C4-2B (cell line): Measurements from ENCODE around the gene MUC5B.

Source experiments
- ZFX ChIP-seq: fragments of 450-650 bp; IDR thresholded peaks from 2 replicates; pipeline ENCODE4 v1.6.1; 2017
- TF ChIP-seq, protein P1 (sequence below): fragments of 450-650 bp; conservative IDR thresholded peaks from 2 replicates; pipeline ENCODE4 v1.5.1; 2017; ENCODE audit warnings: mild to moderate bottlenecking

DNA sequence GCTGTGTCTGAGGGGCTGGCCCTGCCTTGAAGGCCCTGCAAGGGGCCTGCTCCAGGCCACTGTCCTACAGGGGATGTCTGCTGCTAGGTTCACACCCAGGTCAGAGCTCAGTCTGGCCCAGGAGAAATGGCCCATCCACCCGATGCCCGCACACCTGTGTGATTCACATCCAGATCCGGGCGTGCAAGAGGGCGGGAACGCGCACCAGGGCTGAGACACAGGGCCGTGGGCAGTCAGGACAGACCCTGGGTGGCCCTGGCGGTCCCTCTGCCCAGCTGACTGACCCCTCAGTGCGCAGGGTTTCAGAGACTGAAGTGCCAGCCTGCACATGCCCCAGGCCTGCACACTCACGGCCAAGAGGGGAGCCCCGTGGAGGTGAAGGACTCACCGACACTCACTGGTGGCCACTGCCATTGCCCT lies 79.2 kb downstream of the MUC5B start:
- TF ChIP-seq, protein P1, sequence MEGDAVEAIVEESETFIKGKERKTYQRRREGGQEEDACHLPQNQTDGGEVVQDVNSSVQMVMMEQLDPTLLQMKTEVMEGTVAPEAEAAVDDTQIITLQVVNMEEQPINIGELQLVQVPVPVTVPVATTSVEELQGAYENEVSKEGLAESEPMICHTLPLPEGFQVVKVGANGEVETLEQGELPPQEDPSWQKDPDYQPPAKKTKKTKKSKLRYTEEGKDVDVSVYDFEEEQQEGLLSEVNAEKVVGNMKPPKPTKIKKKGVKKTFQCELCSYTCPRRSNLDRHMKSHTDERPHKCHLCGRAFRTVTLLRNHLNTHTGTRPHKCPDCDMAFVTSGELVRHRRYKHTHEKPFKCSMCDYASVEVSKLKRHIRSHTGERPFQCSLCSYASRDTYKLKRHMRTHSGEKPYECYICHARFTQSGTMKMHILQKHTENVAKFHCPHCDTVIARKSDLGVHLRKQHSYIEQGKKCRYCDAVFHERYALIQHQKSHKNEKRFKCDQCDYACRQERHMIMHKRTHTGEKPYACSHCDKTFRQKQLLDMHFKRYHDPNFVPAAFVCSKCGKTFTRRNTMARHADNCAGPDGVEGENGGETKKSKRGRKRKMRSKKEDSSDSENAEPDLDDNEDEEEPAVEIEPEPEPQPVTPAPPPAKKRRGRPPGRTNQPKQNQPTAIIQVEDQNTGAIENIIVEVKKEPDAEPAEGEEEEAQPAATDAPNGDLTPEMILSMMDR: no peak
- TF ChIP-seq ZFX: no peak
